Measurements from ENCODE around the gene FERMT2. TPM values are rescaled to one million over a fixed set of nuclear protein-coding genes. Genes with fewer than 3 reads are reported as not detected.

Gene FERMT2
- total and polyA plus RNA-seq, 8 donors: 10.4 to 27.9 (median 16.6) TPM

GRCh38 chr14:52844262-52845060 is 106.4 kb downstream of the FERMT2 start:
- Histone ChIP-seq H3K27ac (peak overlapping the region in 2 of 4 donors; percentile 22 to 32), H3K36me3 (no peaks in the 10 kb centered on the region), H3K27me3 (no peaks in the 10 kb centered on the region), H3K4me1 (peaks cover 0 to 8% (median 5%) of the 10 kb centered on the region in 3 donors), H3K4me3 (no peak overlapping the region), H3K9me3 (no peaks in the 10 kb centered on the region)
- no peak for TF ChIP-seq CTCF (IDR thresholded peaks at IDR 0.05)
- 41 to 49% methylated on average over 6 of the region's 6 CpGs for WGBS, 2 donors
- ATAC-seq (peak in 3 of 4 donors; percentile 58 to 77 (median 77)), FAIRE-seq (no peak), DNase-seq (no peak)
- intact Hi-C loops (cut with DNase I): no loop called here

- peak in 2 of 4 donors; percentile 62 to 63 for ATAC-seq
- WGBS, 2 donors: 74 to 76% methylated on average over 3 of the region's 3 CpGs
- Histone ChIP-seq H3K27me3 (no peaks in the 10 kb centered on the region), H3K27ac (no peak overlapping the region), H3K4me1 (peaks cover 0 to 8% (median 5%) of the 10 kb centered on the region in 3 donors), H3K9me3 (no peaks in the 10 kb centered on the region), H3K36me3 (no peaks in the 10 kb centered on the region), H3K4me3 (no peak overlapping the region)
- intact Hi-C loops (cut with DNase I): no loop called here
- FAIRE-seq: no peak
- DNase-seq: no peak
- no peak for TF ChIP-seq CTCF (IDR thresholded peaks at IDR 0.05)
These were observed 110.0 kb downstream of the FERMT2 start for GRCh38 chr14:52840877-52841276.

GRCh38 chr14:52837451-52837850 is 113.4 kb downstream of the FERMT2 start:
- 88 to 95% methylated on average over 7 of the region's 7 CpGs for WGBS, 2 donors
- Histone ChIP-seq H3K4me3 (no peak overlapping the region), H3K9me3 (no peaks in the 10 kb centered on the region), H3K4me1 (no peaks in the 10 kb centered on the region), H3K36me3 (no peaks in the 10 kb centered on the region), H3K27me3 (no peaks in the 10 kb centered on the region), H3K27ac (no peak overlapping the region)
- intact Hi-C loops (cut with DNase I): no loop called here
- TF ChIP-seq CTCF (IDR thresholded peaks at IDR 0.05): no peak
- no peak for ATAC-seq
- no peak for DNase-seq
- FAIRE-seq: no peak

GRCh38 chr14:52836063-52836462 is 114.8 kb downstream of the FERMT2 start:
- no peak overlapping the region for H3K27ac ChIP-seq
- intact Hi-C loops (cut with DNase I): no loop called here
- ATAC-seq (no peak), DNase-seq (no peak), FAIRE-seq (no peak)
- WGBS, 2 donors: 92 to 96% methylated on average over 9 of the region's 9 CpGs
- H3K4me1 ChIP-seq: no peaks in the 10 kb centered on the region
- no peaks in the 10 kb centered on the region for H3K36me3 ChIP-seq
- no peak for TF ChIP-seq CTCF (IDR thresholded peaks at IDR 0.05)
- H3K9me3 ChIP-seq: no peaks in the 10 kb centered on the region
- no peaks in the 10 kb centered on the region for H3K27me3 ChIP-seq
- no peak overlapping the region for H3K4me3 ChIP-seq
